Hair follicular keratinocyte (primary cell): ENCODE measurements around the gene KLHL30. TPM values are rescaled to one million over a fixed set of nuclear protein-coding genes. Genes with fewer than 3 reads are reported as not detected.

ENCODE experiments used
- total RNA-seq: library from RNA; depleted of rRNA; stranded (reverse); fragments of >200 nt; gene quantifications from 2 replicates; pipeline ENCODE4 v1.2.3, GENCODE V29; 2015

Gene KLHL30
- 0.04 TPM in 1 of 2 replicates, not detected in the other for total RNA-seq

GRCh38 chr2:238138331-238139195, at the start of gene KLHL30:
Gene KLHL30 (plus strand): TSS chr2:238138668. CDS start chr2:238140755, 2,087 bp downstream.

GRCh38 chr2:238100049-238100820, 38.2 kb upstream of the KLHL30 start, which contains the start of gene ESPNL:
Gene ESPNL (plus strand): TSS chr2:238100340. CDS start chr2:238100420, 80 bp downstream.

DNA sequence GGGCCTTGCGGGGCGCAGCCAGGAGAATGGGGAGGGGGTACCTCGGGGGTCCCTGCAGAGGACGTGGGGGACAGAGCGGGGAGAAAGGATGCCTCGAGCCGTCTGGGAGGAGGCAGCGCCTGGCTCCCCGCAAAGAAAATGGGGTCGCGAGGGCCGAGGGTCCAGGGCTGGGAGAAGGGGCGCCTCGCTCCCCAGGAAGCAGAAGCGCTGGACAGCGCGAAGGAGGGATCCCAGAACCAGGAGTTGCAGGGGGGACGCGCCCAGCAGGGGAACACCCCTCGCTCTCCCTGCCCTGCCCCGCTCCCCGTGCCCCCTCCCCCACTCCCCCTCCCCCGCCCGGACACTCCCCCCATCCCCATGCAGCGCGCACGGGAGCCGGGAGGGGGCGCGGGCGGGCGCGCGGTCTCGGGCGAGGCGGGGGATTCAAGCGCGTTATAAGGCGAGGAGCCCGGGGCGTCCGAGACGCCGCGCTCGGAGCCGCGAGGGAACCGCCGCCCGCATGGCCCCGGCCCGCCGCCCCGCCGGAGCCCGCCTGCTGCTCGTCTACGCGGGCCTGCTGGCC, 20.1 kb downstream of the KLHL30 start, which contains the start of gene ERFE:
TSS of gene ERFE (plus strand) at position 462 of the 562 bp plus-strand sequence. CDS start at position 500, 38 bp downstream.

Other genes starting within 250 kb of the KLHL30 start
- gene UBE2F, start 171.7 kb upstream of the KLHL30 start, total RNA-seq, result 108 and 145 TPM in 2 replicates
- gene SCLY, start 77.7 kb upstream of the KLHL30 start, total RNA-seq, result 15.6 and 25.8 TPM in 2 replicates
- 0.30 and 0.55 TPM in 2 replicates for gene ESPNL, start 38.3 kb upstream of the KLHL30 start, total RNA-seq
- 1.1 and 2.9 TPM in 2 replicates for gene ERFE, start 20.3 kb downstream of the KLHL30 start, total RNA-seq
- 23.3 and 26.0 TPM in 2 replicates for gene ILKAP, start 65.0 kb downstream of the KLHL30 start, total RNA-seq
- gene HES6, start 101.4 kb downstream of the KLHL30 start, total RNA-seq, result 5.8 and 8.4 TPM in 2 replicates
- gene PER2, start 149.9 kb downstream of the KLHL30 start, total RNA-seq, result 3.2 and 6.8 TPM in 2 replicates
- 3.9 and 5.4 TPM in 2 replicates for gene TRAF3IP1, start 181.8 kb downstream of the KLHL30 start, total RNA-seq